ENCODE results near the gene TMEM272.

The TMEM272 gene

GRCh38 chr13:51784097-51784496 lies 60.9 kb downstream of the TMEM272 start:
- in situ Hi-C loops (cut with HindIII; ENCODE audit: low pct_ligation_motif_present, low sequenced_read_pairs) = no loop called here
- DNase-seq = no peak
- H3K27me3 ChIP-seq (replicated peaks) = no peaks in the 10 kb centered on the region

GRCh38 chr13:51783428-51784094 lies 61.4 kb downstream of the TMEM272 start:
- DNase-seq = no peak
- in situ Hi-C loops (cut with HindIII; ENCODE audit: low pct_ligation_motif_present, low sequenced_read_pairs) = no loop called here
- no peak overlapping the region for H3K27ac ChIP-seq
- H3K36me3 ChIP-seq (replicated peaks) = no peaks in the 10 kb centered on the region
- no peaks in the 10 kb centered on the region for H3K27me3 ChIP-seq (replicated peaks)
- no peak for TF ChIP-seq CTCF (IDR thresholded peaks at IDR 0.05; ENCODE audit: low read depth, low read length, missing control alignments)
- no peak overlapping the region for H3K4me3 ChIP-seq (ENCODE audit: low read depth, low read length)

More at GRCh38 chr13:51784097-51784496, 60.9 kb downstream of the TMEM272 start:
- no peak overlapping the region for H3K4me3 ChIP-seq (ENCODE audit: low read depth, low read length)
- H3K27ac ChIP-seq = no peak overlapping the region
- no peaks in the 10 kb centered on the region for H3K36me3 ChIP-seq (replicated peaks)
- no peak for TF ChIP-seq CTCF (IDR thresholded peaks at IDR 0.05; ENCODE audit: low read depth, low read length, missing control alignments)

- TF ChIP-seq CTCF (IDR thresholded peaks at IDR 0.05; ENCODE audit: low read depth, low read length, missing control alignments) = no peak
- Histone ChIP-seq H3K27me3 (replicated peaks) (no peaks in the 10 kb centered on the region), H3K27ac (no peak overlapping the region), H3K36me3 (replicated peaks) (no peaks in the 10 kb centered on the region), H3K4me3 (ENCODE audit: low read depth, low read length) (no peak overlapping the region)
- in situ Hi-C loops (cut with HindIII; ENCODE audit: low pct_ligation_motif_present, low sequenced_read_pairs) = no loop called here
- no peak for DNase-seq
These were observed 62.8 kb downstream of the TMEM272 start for GRCh38 chr13:51782026-51782710.

DNA sequence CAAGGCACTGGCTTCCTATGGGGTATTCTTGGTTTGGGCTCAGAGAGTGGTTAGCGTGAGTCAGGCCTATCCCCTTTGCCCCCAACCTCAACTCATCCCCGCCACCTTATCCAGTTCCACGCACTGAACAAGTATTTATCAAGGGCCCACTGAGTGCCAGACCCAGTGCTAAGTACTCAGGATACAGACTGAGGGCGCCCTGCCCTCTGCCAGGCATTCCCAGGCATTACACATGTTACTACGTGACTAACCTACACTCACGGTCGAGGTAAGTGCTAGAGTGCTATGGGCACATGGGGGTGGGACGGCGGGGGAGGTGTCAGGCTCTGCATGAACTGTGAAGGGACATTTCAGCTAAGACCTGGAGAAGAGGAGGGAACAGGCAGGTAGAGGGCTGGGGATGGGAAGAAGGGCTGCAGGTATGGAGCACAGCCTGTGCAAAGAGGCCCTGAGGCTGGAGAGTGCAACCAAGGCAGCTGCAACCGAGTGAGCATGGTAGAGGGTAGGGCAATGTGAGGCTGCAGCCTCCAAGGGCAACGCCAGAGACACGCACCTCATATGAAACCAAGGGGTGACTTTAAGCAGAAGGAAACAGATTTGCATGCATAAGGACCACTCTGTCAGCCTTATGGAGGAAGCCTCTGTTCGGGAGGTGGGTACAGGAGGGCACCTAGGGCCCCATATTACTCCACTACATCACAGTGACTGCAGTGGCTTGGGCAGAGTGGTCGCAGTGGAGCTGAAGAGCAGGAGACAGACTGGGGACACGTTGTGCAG lies 63.5 kb downstream of the TMEM272 start:
- peak; percentile 69 for TF ChIP-seq CTCF (IDR thresholded peaks at IDR 0.05; ENCODE audit: low read depth, low read length, missing control alignments)
- H3K27me3 ChIP-seq (replicated peaks) = no peaks in the 10 kb centered on the region
- DNase-seq = no peak

DNA sequence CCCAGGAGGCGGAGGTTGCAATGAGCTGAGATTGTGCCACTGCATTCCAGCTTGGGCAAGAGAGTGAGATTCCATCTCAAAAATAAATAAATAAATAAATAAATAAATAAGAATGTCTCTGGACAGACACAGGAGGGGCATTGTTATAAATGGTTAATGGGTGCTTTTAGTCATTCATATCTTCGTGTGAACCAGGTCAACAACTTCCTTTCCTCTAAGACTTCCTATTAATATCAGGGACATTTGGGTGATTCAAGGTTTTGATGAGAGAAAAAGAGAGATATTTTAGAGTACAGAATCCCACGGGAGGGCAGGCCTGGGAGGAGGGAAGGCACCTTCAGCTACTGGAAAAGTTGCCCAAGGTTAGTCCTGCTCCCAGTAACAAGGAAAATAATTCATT lies 64.9 kb downstream of the TMEM272 start:
- TF ChIP-seq CTCF (IDR thresholded peaks at IDR 0.05; ENCODE audit: low read depth, low read length, missing control alignments) = no peak
- H3K27me3 ChIP-seq (replicated peaks) = no peaks in the 10 kb centered on the region
- H3K36me3 ChIP-seq (replicated peaks) = no peaks in the 10 kb centered on the region
- DNase-seq = no peak
- no peak overlapping the region for H3K27ac ChIP-seq
- H3K4me3 ChIP-seq (ENCODE audit: low read depth, low read length) = no peak overlapping the region
- in situ Hi-C loops (cut with HindIII; ENCODE audit: low pct_ligation_motif_present, low sequenced_read_pairs) = no loop called here

More for the DNA sequence above, 63.5 kb downstream of the TMEM272 start:
- Histone ChIP-seq H3K36me3 (replicated peaks) (no peaks in the 10 kb centered on the region), H3K4me3 (ENCODE audit: low read depth, low read length) (no peak overlapping the region), H3K27ac (no peak overlapping the region)
- in situ Hi-C loops (cut with HindIII; ENCODE audit: low pct_ligation_motif_present, low sequenced_read_pairs) = no loop called here

Data from brain microvascular endothelial cell (primary cell).